Caco-2 (cell line): ENCODE measurements around the gene INHBB. TPM values are rescaled to one million over a fixed set of nuclear protein-coding genes. Genes with fewer than 3 reads are reported as not detected.

Experiments
- BruUV-seq: library from RNA; stranded (reverse); fragments of 400-500 nt; replicated peaks from 2 replicates; lab custom pipeline; 2021; lab: Mats Ljungman, UMichigan
- CTCF ChIA-PET: fragments of 300-600 bp; sonication (Branson Sonifier 250); formaldehyde crosslinking; loops from one replicate; lab custom pipeline; 2022; ENCODE audit warnings: antibody characterized with exemption; lab: Charles Lee
- POLR2A ChIA-PET: fragments of 300-600 bp; sonication (Branson Sonifier 250); formaldehyde crosslinking; loops from one replicate; lab custom pipeline; 2022; ENCODE audit warnings: antibody characterized with exemption; lab: Charles Lee
- DNase-seq, 2 experiments: peaks; one replicate each; pipeline versions ENCODE4 v3.0.0 to v3.0.0-alpha.2; 2020 to 2022
- H3K27me3 ChIP-seq: replicated peaks from 2 replicates; pipeline ENCODE4 v1.6.0; 2011; ENCODE audit warnings: low read length; ENCODE audit not compliant: control insufficient read depth, insufficient read depth
- H3K36me3 ChIP-seq: 2 replicates; pipeline ENCODE4 v1.5.1; 2011; ENCODE audit warnings: low read length; ENCODE audit not compliant: control insufficient read depth, insufficient read depth
- H3K4me1 ChIP-seq: fragments of 250-450 bp; sonication (Bioruptor Pico); 2 replicates; pipeline ENCODE4 v1.5.1; 2020; ENCODE audit warnings: mild to moderate bottlenecking
- H3K4me3 ChIP-seq: 2 replicates; pipeline ENCODE4 v1.5.1; 2011; ENCODE audit warnings: low read depth, mild to moderate bottlenecking, control low read depth, low read length
- H3K9me3 ChIP-seq: fragments of 250-450 bp; sonication (Bioruptor Pico); 2 replicates; pipeline ENCODE4 v1.5.1; 2020; ENCODE audit warnings: mild to moderate bottlenecking, moderate library complexity
- H3K27ac Mint-ChIP-seq: one replicate; pipeline ENCODE4 v1.8.0; 2022; ENCODE audit warnings: mixed read lengths; ENCODE audit not compliant: unreplicated experiment
- H3K27me3 Mint-ChIP-seq: one replicate; pipeline ENCODE4 v1.8.0; 2022; ENCODE audit warnings: mixed read lengths; ENCODE audit not compliant: insufficient read depth, unreplicated experiment
- H3K36me3 Mint-ChIP-seq: one replicate; pipeline ENCODE4 v1.8.0; 2022; ENCODE audit warnings: mild to moderate bottlenecking, mixed read lengths; ENCODE audit not compliant: insufficient read depth, unreplicated experiment
- H3K4me1 Mint-ChIP-seq: one replicate; pipeline ENCODE4 v1.8.0; 2022; ENCODE audit warnings: low read depth, mixed read lengths; ENCODE audit not compliant: unreplicated experiment
- H3K4me3 Mint-ChIP-seq: one replicate; pipeline ENCODE4 v1.8.0; 2022; ENCODE audit warnings: mild to moderate bottlenecking, moderate library complexity, mixed read lengths; ENCODE audit not compliant: unreplicated experiment
- H3K9me3 Mint-ChIP-seq: one replicate; pipeline ENCODE4 v1.8.0; 2022; ENCODE audit warnings: mixed read lengths; ENCODE audit not compliant: unreplicated experiment
- intact Hi-C: fragments of 100-400 bp; cut with micrococcal nuclease; formaldehyde crosslinking; loops from one replicate; pipeline ENCODE4 v1.10.0; 2022; ENCODE audit not compliant: unreplicated experiment
- total RNA-seq: library from RNA; stranded (reverse); gene quantifications from 2 replicates; pipeline ENCODE4 v1.2.3, GENCODE V29; 2022
- TF ChIP-seq, protein P1 (sequence below), 2 experiments: fragments of 200-600 bp in 1 of 2; IDR thresholded peaks; 1 replicate in 1 of 2; 2 replicates in 1 of 2; pipeline versions ENCODE4 v1.5.1 to v1.8.0; 2011 to 2022; ENCODE audit warnings: antibody characterized with exemption in 1 of 2, control low read depth in 1 of 2, inconsistent platforms in 1 of 2, low read depth in 1 of 2, low read length in 1 of 2, mild to moderate bottlenecking in 1 of 2, moderate library complexity in 1 of 2; ENCODE audit not compliant: insufficient read depth in 1 of 2, severe bottlenecking in 1 of 2, unreplicated experiment in 1 of 2

The INHBB gene
- total RNA-seq, 1 experiment from 2014 or later, result 28.9 TPM

GRCh38 chr2:120305937-120306490 is 39.9 kb upstream of the INHBB start:
- no TSS peak for BruUV-seq
- no peak for DNase-seq
- TF ChIP-seq, protein P1, sequence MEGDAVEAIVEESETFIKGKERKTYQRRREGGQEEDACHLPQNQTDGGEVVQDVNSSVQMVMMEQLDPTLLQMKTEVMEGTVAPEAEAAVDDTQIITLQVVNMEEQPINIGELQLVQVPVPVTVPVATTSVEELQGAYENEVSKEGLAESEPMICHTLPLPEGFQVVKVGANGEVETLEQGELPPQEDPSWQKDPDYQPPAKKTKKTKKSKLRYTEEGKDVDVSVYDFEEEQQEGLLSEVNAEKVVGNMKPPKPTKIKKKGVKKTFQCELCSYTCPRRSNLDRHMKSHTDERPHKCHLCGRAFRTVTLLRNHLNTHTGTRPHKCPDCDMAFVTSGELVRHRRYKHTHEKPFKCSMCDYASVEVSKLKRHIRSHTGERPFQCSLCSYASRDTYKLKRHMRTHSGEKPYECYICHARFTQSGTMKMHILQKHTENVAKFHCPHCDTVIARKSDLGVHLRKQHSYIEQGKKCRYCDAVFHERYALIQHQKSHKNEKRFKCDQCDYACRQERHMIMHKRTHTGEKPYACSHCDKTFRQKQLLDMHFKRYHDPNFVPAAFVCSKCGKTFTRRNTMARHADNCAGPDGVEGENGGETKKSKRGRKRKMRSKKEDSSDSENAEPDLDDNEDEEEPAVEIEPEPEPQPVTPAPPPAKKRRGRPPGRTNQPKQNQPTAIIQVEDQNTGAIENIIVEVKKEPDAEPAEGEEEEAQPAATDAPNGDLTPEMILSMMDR (IDR thresholded peaks at IDR 0.05; ENCODE audit: insufficient read depth in 1 of 2, low read depth in 1 of 2, low read length in 1 of 2, severe bottlenecking in 1 of 2, unreplicated experiment in 1 of 2), result no peak
- no peaks in the 10 kb centered on the region for H3K9me3 Mint-ChIP-seq
- peaks cover 8% of the 10 kb centered on the region for H3K4me1 Mint-ChIP-seq
- H3K36me3 Mint-ChIP-seq, result peaks cover 8% of the 10 kb centered on the region
- H3K4me3 Mint-ChIP-seq, result no peak overlapping the region
- H3K9me3 ChIP-seq, result no peaks in the 10 kb centered on the region
- H3K4me3 ChIP-seq, result no peak overlapping the region
- ChIA-PET POLR2A (interaction anchor here (1.3 kb wide), 1 partner anchor 83 kb away, joined by 3 read pairs; the partner anchor contains the start of gene TMEM185B), CTCF (interaction anchor here (1.0 kb wide), 1 partner anchor 13 kb away, joined by 3 read pairs; no protein-coding TSS in a partner anchor)
- H3K27me3 Mint-ChIP-seq, result no peaks in the 10 kb centered on the region
- no peak overlapping the region for H3K27ac Mint-ChIP-seq
- H3K4me1 ChIP-seq, result no peaks in the 10 kb centered on the region
- intact Hi-C loops, result no loop called here
- H3K36me3 ChIP-seq, result no peaks in the 10 kb centered on the region; the same call in 1 of the 2 replicates
- H3K27me3 ChIP-seq, result no peaks in the 10 kb centered on the region

DNA sequence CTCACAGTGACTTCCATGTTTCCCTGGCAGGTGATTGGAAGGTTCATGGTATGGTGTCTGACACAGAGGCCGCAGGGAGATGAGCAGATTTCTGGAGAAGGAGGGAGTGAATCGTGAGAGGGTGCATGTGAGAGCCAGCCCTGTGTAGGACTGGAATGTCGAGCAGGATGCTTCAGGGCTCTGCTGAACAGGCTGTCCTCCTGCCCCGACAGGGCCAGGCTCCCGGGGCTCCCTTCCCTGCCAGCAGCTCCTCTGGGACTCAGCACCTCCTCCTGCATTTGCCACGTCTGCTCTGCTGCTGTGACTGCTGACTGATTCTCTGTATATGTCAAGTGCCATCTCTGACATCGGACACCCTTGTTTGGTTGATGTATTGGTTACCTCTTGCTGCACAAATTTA is 38.5 kb upstream of the INHBB start:
- H3K36me3 Mint-ChIP-seq, result peaks cover under 1% of the 10 kb centered on the region
- no peak overlapping the region for H3K27ac Mint-ChIP-seq
- no peaks in the 10 kb centered on the region for H3K9me3 Mint-ChIP-seq
- Histone ChIP-seq H3K27me3 (no peaks in the 10 kb centered on the region), H3K36me3 (no peaks in the 10 kb centered on the region), H3K4me1 (no peaks in the 10 kb centered on the region), H3K9me3 (no peaks in the 10 kb centered on the region), H3K4me3 (no peak overlapping the region)
- BruUV-seq, result no TSS peak
- no peak overlapping the region for H3K4me3 Mint-ChIP-seq
- CTCF ChIA-PET, result no interaction called here
- POLR2A ChIA-PET, result no interaction called here
- DNase-seq, result no peak
- intact Hi-C loops, result no loop called here
- TF ChIP-seq, protein P1 (IDR thresholded peaks at IDR 0.05; ENCODE audit: insufficient read depth in 1 of 2, low read depth in 1 of 2, low read length in 1 of 2, severe bottlenecking in 1 of 2, unreplicated experiment in 1 of 2), result no peak
- no peaks in the 10 kb centered on the region for H3K27me3 Mint-ChIP-seq
- peaks cover 8% of the 10 kb centered on the region for H3K4me1 Mint-ChIP-seq

DNA sequence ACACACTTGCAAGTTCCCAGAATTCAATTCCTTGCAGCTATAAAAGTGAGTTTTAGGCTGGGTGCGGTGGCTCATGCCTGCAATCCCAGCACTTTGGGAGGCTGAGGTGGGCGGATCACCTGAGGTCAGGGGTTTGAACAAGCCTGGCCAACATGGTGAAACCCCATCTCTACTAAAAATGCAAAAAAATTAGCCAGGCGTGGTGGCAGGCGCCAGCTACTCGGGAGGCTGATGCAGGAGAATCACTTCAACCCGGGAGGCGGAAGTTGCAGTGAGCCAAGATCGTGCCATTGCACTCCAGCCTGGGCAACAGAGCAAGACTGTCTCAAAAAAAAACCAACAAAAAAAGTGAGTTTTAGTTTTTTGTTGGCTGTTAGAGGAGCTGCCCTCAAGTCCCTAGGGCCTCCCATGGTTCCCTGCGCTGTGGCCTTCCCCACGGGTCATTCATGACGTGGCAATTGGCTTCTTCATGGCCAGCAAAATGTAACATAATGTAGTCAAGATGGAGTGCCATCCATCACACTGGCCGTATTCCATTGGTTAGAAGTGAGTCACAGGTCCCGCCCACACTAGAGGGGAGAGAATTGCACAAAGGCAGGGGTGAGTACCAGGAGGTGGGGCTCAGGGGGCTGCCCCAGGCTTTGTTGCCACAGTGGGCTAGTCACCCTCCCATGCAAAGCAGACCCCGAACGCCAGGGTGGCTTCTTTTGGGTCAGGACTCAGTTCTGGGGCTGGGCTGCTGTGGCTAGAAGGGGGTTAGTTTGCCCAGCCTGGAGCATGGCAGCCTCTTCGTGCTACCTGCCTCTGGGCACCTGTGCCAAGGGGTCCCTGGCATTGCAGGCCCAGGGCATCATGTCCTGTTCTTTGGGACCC is 37.7 kb upstream of the INHBB start:
- intact Hi-C loops, result no loop called here
- Histone ChIP-seq H3K4me1 (no peaks in the 10 kb centered on the region), H3K4me3 (no peak overlapping the region), H3K9me3 (no peaks in the 10 kb centered on the region), H3K27me3 (no peaks in the 10 kb centered on the region), H3K36me3 (no peaks in the 10 kb centered on the region)
- no peak overlapping the region for H3K27ac Mint-ChIP-seq
- DNase-seq, result no peak
- TF ChIP-seq, protein P1 (IDR thresholded peaks at IDR 0.05; ENCODE audit: insufficient read depth in 1 of 2, low read depth in 1 of 2, low read length in 1 of 2, severe bottlenecking in 1 of 2, unreplicated experiment in 1 of 2), result no peak
- H3K27me3 Mint-ChIP-seq, result no peaks in the 10 kb centered on the region
- no peaks in the 10 kb centered on the region for H3K9me3 Mint-ChIP-seq
- peaks cover 8% of the 10 kb centered on the region for H3K4me1 Mint-ChIP-seq
- no TSS peak for BruUV-seq
- ChIA-PET CTCF (interaction anchor here (0.7 kb wide), 1 partner anchor 373 kb away, joined by 3 read pairs; no protein-coding TSS in a partner anchor), POLR2A (no interaction called here)
- no peaks in the 10 kb centered on the region for H3K36me3 Mint-ChIP-seq
- H3K4me3 Mint-ChIP-seq, result no peak overlapping the region
